SW480 (cell line): ENCODE measurements around the gene ZNG1C.
"Not testable (repeated sequence)": the region's sequence is repeated elsewhere in the genome, so short reads cannot be mapped to it uniquely, and the experiment has no call there.

Experiments
- DNase-seq: peaks from one replicate; pipeline ENCODE4 v3.0.0-alpha.2; 2016; ENCODE audit warnings: low spot score

Gene ZNG1C

GRCh38 chr9:68343242-68343641 is 101.5 kb downstream of the ZNG1C start:
- not testable (repeated sequence) for DNase-seq

- DNase-seq = not testable (repeated sequence)
These were observed 102.2 kb downstream of the ZNG1C start for GRCh38 chr9:68343992-68344391.
